ENCODE measurements around the gene DNAJC4. TPM values are rescaled to one million over a fixed set of nuclear protein-coding genes. Genes with fewer than 3 reads are reported as not detected.

Gene DNAJC4
- total RNA-seq, 1 experiment from 2014 or later, result 57.1 TPM

GRCh38 chr11:64251016-64251752 lies 20.8 kb downstream of the DNAJC4 start, which contains the start of gene PLCB3:
Gene PLCB3, plus strand, starts transcription at chr11:64251530. Its CDS starts 120 bp downstream, at chr11:64251650.
- Histone ChIP-seq H3K9me2 (ENCODE audit: insufficient read depth) (no peaks in the 10 kb centered on the region), H3K36me3 (ENCODE audit: low read depth) (no peaks in the 10 kb centered on the region), H3K4me3 (peak within 1 kb of the TSS; percentile 88), H3F3A (ENCODE audit: insufficient read depth, low read depth) (peaks cover 46% of the 10 kb centered on the region), H3K4me1 (replicated peaks; ENCODE audit: insufficient read depth) (peaks cover 5% of the 10 kb centered on the region; the same call in 1 of the 2 replicates), H2AFZ (peak within 1 kb of the TSS; percentile 90), H3K79me2 (ENCODE audit: low read depth) (peaks cover 15% of the 10 kb centered on the region), H3K9me3 (ENCODE audit: insufficient read depth, low read depth) (no peaks in the 10 kb centered on the region), H3K27ac (no peak within 1 kb of the TSS), H4K20me1 (ENCODE audit: insufficient read depth) (peaks cover 9% of the 10 kb centered on the region; the same call in 1 of the 2 replicates), H3K4me2 (peak within 1 kb of the TSS; percentile 99), H3K27me3 (ENCODE audit: insufficient read depth, low read depth) (no peaks in the 10 kb centered on the region)
- ChIA-PET POLR2A (ENCODE audit: unreplicated experiment) (interaction anchor here (0.6 kb wide), 1 partner anchor 18 kb away, joined by 3 read pairs; no protein-coding TSS in a partner anchor), CTCF (interaction anchor here (0.6 to 0.9 kb wide), 3 partner anchors 104 to 431 kb away, joined by 3 to 7 read pairs (median 6); no protein-coding TSS in a partner anchor)
- peak in 1 of 2 experiments; percentile 64 for DNase-seq
- TF ChIP-seq CTCF (conservative IDR thresholded peaks at IDR 0.05), result peak; percentile 78
- TF ChIP-seq EZH2 (IDR thresholded peaks at IDR 0.05; ENCODE audit: low read depth), result no peak
- BruUV-seq (replicated peaks), result no TSS peak
- intact Hi-C loops (cut with micrococcal nuclease; ENCODE audit: unreplicated experiment), result no loop called here

GRCh38 chr11:64251753-64252002 lies 21.3 kb downstream of the DNAJC4 start:
- no peak for DNase-seq
- peaks cover 9% of the 10 kb centered on the region; the same call in 1 of the 2 replicates for H4K20me1 ChIP-seq (ENCODE audit: insufficient read depth)
- POLR2A ChIA-PET (ENCODE audit: unreplicated experiment), result interaction anchor here (0.6 kb wide), 1 partner anchor 17 kb away, joined by 3 read pairs; no protein-coding TSS in a partner anchor
- H3K9me2 ChIP-seq (ENCODE audit: insufficient read depth), result no peaks in the 10 kb centered on the region
- CTCF ChIA-PET, result interaction anchor here (0.7 to 1.3 kb wide), 5 partner anchors 18 to 688 kb away, joined by 3 to 9 read pairs (median 4); no protein-coding TSS in a partner anchor
- 0 out of 2 replicates have a peak, but pooled peaks cover 5% of the 10 kb centered on the region for H3K36me3 ChIP-seq (ENCODE audit: low read depth)
- no peaks in the 10 kb centered on the region for H3K27me3 ChIP-seq (ENCODE audit: insufficient read depth, low read depth)
- no peak overlapping the region for H3K27ac ChIP-seq
- intact Hi-C loops (cut with micrococcal nuclease; ENCODE audit: unreplicated experiment), result loop anchor here (1.0 kb wide), 2 partner anchors 47 to 50 kb away; no protein-coding TSS in a partner anchor
- H3K4me3 ChIP-seq, result peak overlapping the region; percentile 88
- no peaks in the 10 kb centered on the region for H3K9me3 ChIP-seq (ENCODE audit: insufficient read depth, low read depth)
- no peak for TF ChIP-seq CTCF (conservative IDR thresholded peaks at IDR 0.05)
- TF ChIP-seq EZH2 (IDR thresholded peaks at IDR 0.05; ENCODE audit: low read depth), result no peak
- peaks cover 14% of the 10 kb centered on the region for H3K79me2 ChIP-seq (ENCODE audit: low read depth)
- BruUV-seq (replicated peaks), result no TSS peak
- peak overlapping the region; percentile 80 for H2AFZ ChIP-seq
- peaks cover 5% of the 10 kb centered on the region; the same call in 1 of the 2 replicates for H3K4me1 ChIP-seq (replicated peaks; ENCODE audit: insufficient read depth)
- H3K4me2 ChIP-seq, result peak overlapping the region; percentile 99
- peaks cover 45% of the 10 kb centered on the region for H3F3A ChIP-seq (ENCODE audit: insufficient read depth, low read depth)

GRCh38 chr11:64252003-64252872 lies 21.9 kb downstream of the DNAJC4 start:
- TSS peak; percentile 16 for BruUV-seq (replicated peaks)
- Histone ChIP-seq H3K36me3 (ENCODE audit: low read depth) (0 out of 2 replicates have a peak, but pooled peaks cover 5% of the 10 kb centered on the region), H2AFZ (peak overlapping the region; percentile 80), H3K4me2 (peak overlapping the region; percentile 99), H3K9me3 (ENCODE audit: insufficient read depth, low read depth) (no peaks in the 10 kb centered on the region), H3K27me3 (ENCODE audit: insufficient read depth, low read depth) (no peaks in the 10 kb centered on the region), H3K27ac (no peak overlapping the region), H3K4me1 (replicated peaks; ENCODE audit: insufficient read depth) (peaks cover 5% of the 10 kb centered on the region; the same call in 1 of the 2 replicates), H3K9me2 (ENCODE audit: insufficient read depth) (no peaks in the 10 kb centered on the region), H3F3A (ENCODE audit: insufficient read depth, low read depth) (peaks cover 41% of the 10 kb centered on the region), H4K20me1 (ENCODE audit: insufficient read depth) (peaks cover 9% of the 10 kb centered on the region; the same call in 1 of the 2 replicates), H3K4me3 (peak overlapping the region; percentile 88), H3K79me2 (ENCODE audit: low read depth) (peaks cover 14% of the 10 kb centered on the region)
- POLR2A ChIA-PET (ENCODE audit: unreplicated experiment), result interaction anchor here (0.5 to 0.7 kb wide), 6 partner anchors 15 to 29 kb away, joined by 3 to 11 read pairs (median 6); no protein-coding TSS in a partner anchor
- CTCF ChIA-PET, result interaction anchor here (0.6 to 1.3 kb wide), 9 partner anchors 17 to 688 kb away, joined by 3 to 22 read pairs (median 4); no protein-coding TSS in a partner anchor
- peak in 1 of 2 experiments; percentile 76 for DNase-seq
- intact Hi-C loops (cut with micrococcal nuclease; ENCODE audit: unreplicated experiment), result loop anchor here (1.0 kb wide), 2 partner anchors 48 to 49 kb away; no protein-coding TSS in a partner anchor
- no peak for TF ChIP-seq EZH2 (IDR thresholded peaks at IDR 0.05; ENCODE audit: low read depth)
- peak; percentile 61 for TF ChIP-seq CTCF (conservative IDR thresholded peaks at IDR 0.05)

All from PC-9 (cell line).